B cell (primary cell): ENCODE data around the gene SCEL. TPM values are rescaled to one million over a fixed set of nuclear protein-coding genes. Genes with fewer than 3 reads are reported as not detected.

ENCODE experiments used
- ATAC-seq: fragments of 200-7000 bp; cut with Tn5 transposase; one replicate; pipeline ENCODE4 v1.10.0; 2021; ENCODE audit warnings: low read depth, mild to moderate bottlenecking, moderate number of reproducible peaks, moderate library complexity
- CTCF ChIA-PET: fragments of 350-600 bp; sonication (Branson Sonifier 250); formaldehyde crosslinking; loops from one replicate; lab custom pipeline; 2021; ENCODE audit warnings: antibody characterized with exemption, inconsistent platforms; lab: Charles Lee
- POLR2A ChIA-PET: fragments of 350-600 bp; sonication (Branson Sonifier 250); formaldehyde crosslinking; loops from one replicate; lab custom pipeline; 2021; ENCODE audit warnings: antibody characterized with exemption; lab: Charles Lee
- DNase-seq: peaks from one replicate; pipeline ENCODE4 v3.0.0; 2013
- H2AFZ ChIP-seq: 2 replicates; pipeline ENCODE4 v1.6.1; 2012; ENCODE audit warnings: mild to moderate bottlenecking, low read depth, low read length; ENCODE audit not compliant: insufficient read depth, poor library complexity, severe bottlenecking
- H3K27ac ChIP-seq, 2 donors: 1 replicate in 1 of 2; 2 replicates in 1 of 2; pipeline ENCODE4 v1.5.1; 2012 to 2013; ENCODE audit warnings: low read length in 2 of 2, mild to moderate bottlenecking in 2 of 2, moderate library complexity in 1 of 2
- H3K27me3 ChIP-seq, 4 experiments: fragments of 200-600 bp in 1 of 4; sonication (generic) in 1 of 4; replicated peaks in 1 of 4; 1 replicate in 2 of 4; 2 replicates in 2 of 4; pipeline versions ENCODE4 v1.6.1 to v1.7.0; 2013 to 2016; ENCODE audit warnings: low read length in 3 of 4, mild to moderate bottlenecking in 2 of 4, mixed read lengths in 1 of 4, moderate library complexity in 1 of 4; ENCODE audit not compliant: insufficient read depth in 4 of 4, control insufficient read depth in 3 of 4; ENCODE audit errors: control extremely low read depth in 1 of 4
- H3K36me3 ChIP-seq, 2 experiments: replicated peaks in 1 of 2; 1 replicate in 1 of 2; 2 replicates in 1 of 2; pipeline versions ENCODE4 v1.6.1 to v1.7.1; 2013; ENCODE audit warnings: low read length in 1 of 2; ENCODE audit not compliant: insufficient read depth in 2 of 2, control insufficient read depth in 1 of 2; ENCODE audit errors: control extremely low read depth in 1 of 2, extremely low read depth in 1 of 2
- H3K4me1 ChIP-seq, 2 donors: fragments of 200-600 bp in 1 of 2; sonication (generic) in 1 of 2; 1 replicate in 1 of 2; 2 replicates in 1 of 2; pipeline versions ENCODE4 v1.5.1 to v1.6.1; 2013 to 2017; ENCODE audit warnings: low read length in 2 of 2; ENCODE audit not compliant: control insufficient read depth in 2 of 2, insufficient read depth in 2 of 2
- H3K4me2 ChIP-seq: replicated peaks from 2 replicates; pipeline ENCODE3; 2012; ENCODE audit warnings: mild to moderate bottlenecking, low read depth, low read length; ENCODE audit not compliant: poor library complexity, severe bottlenecking
- H3K4me3 ChIP-seq, 5 experiments: fragments of 200-600 bp in 1 of 5; sonication (generic) in 1 of 5; 1 replicate in 3 of 5; 2 replicates in 2 of 5; pipeline versions ENCODE4 v1.5.1 to v1.7.0; 2011 to 2016; ENCODE audit warnings: low read length in 4 of 5, mild to moderate bottlenecking in 4 of 5, low read depth in 2 of 5, control low read depth in 1 of 5, moderate library complexity in 1 of 5; ENCODE audit not compliant: insufficient read depth in 1 of 5; ENCODE audit errors: control extremely low read depth in 1 of 5, extremely low read depth in 1 of 5
- H3K79me2 ChIP-seq: fragments of 200-600 bp; sonication (generic); one replicate; pipeline ENCODE4 v1.6.0; 2016; ENCODE audit warnings: low read length; ENCODE audit not compliant: control insufficient read depth, insufficient read depth
- H3K9ac ChIP-seq: fragments of 200-600 bp; sonication (generic); 2 replicates; pipeline ENCODE4 v1.6.1; 2017; ENCODE audit warnings: mild to moderate bottlenecking, low read length, moderate library complexity
- H3K9me3 ChIP-seq, 3 donors: one replicate each; pipeline versions ENCODE4 v1.6.1 to v1.7.1; 2013; ENCODE audit warnings: low read length in 2 of 3; ENCODE audit not compliant: control insufficient read depth in 2 of 3, insufficient read depth in 1 of 3; ENCODE audit errors: control extremely low read depth in 1 of 3
- H4K20me1 ChIP-seq: 2 replicates; pipeline ENCODE4 v1.6.0; 2012; ENCODE audit warnings: mild to moderate bottlenecking, low read length; ENCODE audit not compliant: insufficient read depth, control insufficient read depth, poor library complexity, severe bottlenecking
- H3K27ac Mint-ChIP-seq: one replicate; pipeline ENCODE4 v1.8.0; 2021; ENCODE audit warnings: mixed read lengths
- H3K27me3 Mint-ChIP-seq: one replicate; pipeline ENCODE4 v1.8.0; 2021; ENCODE audit warnings: mixed read lengths
- H3K4me1 Mint-ChIP-seq: one replicate; pipeline ENCODE4 v1.8.0; 2021; ENCODE audit warnings: mixed read lengths
- H3K4me3 Mint-ChIP-seq: one replicate; pipeline ENCODE4 v1.8.0; 2021; ENCODE audit warnings: mixed read lengths
- H3K9me3 Mint-ChIP-seq: one replicate; pipeline ENCODE4 v1.8.0; 2022; ENCODE audit warnings: mixed read lengths; ENCODE audit not compliant: insufficient read depth
- CTCF ChIP-seq: fragments of 200-600 bp; IDR thresholded peaks from one replicate; pipeline ENCODE4 v1.8.0; 2022; ENCODE audit warnings: antibody characterized with exemption, mild to moderate bottlenecking
- EZH2 ChIP-seq: IDR thresholded peaks from 2 replicates; pipeline ENCODE4 v1.6.1; 2012; ENCODE audit warnings: borderline replicate concordance, low read depth, mild to moderate bottlenecking, moderate library complexity, low read length; ENCODE audit not compliant: insufficient read depth, poor library complexity, severe bottlenecking
- WGBS: methylation state at CpG from one replicate; pipeline ENCODE4 v1.1.5; 2013; ENCODE audit warnings: missing lambda C conversion rate; ENCODE audit not compliant: insufficient coverage; 5-methylcytosine and 5-hydroxymethylcytosine counted together
- intact Hi-C: fragments of 100-400 bp; cut with micrococcal nuclease; formaldehyde crosslinking; loops from one replicate; pipeline ENCODE4 v1.10.0; 2022
- polyA plus RNA-seq: library from polyadenylated mRNA; depleted of rRNA; stranded (reverse); fragments of >200 nt; gene quantifications from 2 replicates; pipeline ENCODE4 v1.2.3, GENCODE V29; 2012
- total RNA-seq, 2 donors: library from RNA; stranded (reverse); fragments of 120-200 nt in 1 of 2; gene quantifications; 1 replicate in 1 of 2; 2 replicates in 1 of 2; pipeline versions ENCODE4 v1.2.3 to v1.2.4, GENCODE V29; 2013 to 2022

SCEL gene
- total and polyA plus RNA-seq, 2 donors (not counting 1 experiment from before 2014, with no cell fraction given): not detected

DNA sequence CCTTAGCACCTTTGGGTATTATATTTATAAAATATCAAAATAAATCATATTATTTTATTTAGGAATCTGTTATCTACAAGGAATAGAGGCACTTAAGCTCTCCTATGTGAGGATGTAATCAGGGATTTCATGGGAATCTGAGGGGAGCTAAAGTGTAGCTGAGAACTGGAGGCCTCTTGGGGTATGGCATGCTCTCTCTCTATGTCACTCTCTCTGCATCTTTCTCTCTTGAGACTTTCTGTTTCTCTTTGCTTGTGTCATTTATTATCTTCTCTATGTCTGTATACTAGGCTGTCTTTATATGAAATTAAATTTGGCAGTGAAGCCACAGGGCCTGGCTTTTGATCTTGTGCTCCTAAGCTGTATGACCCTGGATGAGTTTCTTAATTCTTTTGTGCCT lies 37.7 kb upstream of the SCEL start:
- Histone ChIP-seq H4K20me1 (no peaks in the 10 kb centered on the region), H3K9ac (no peak overlapping the region), H3K9me3 (no peaks in the 10 kb centered on the region), H3K27me3 (peaks cover 0 to 20% (median 2%) of the 10 kb centered on the region in 4 experiments), H3K27ac (no peak overlapping the region), H3K4me2 (no peak overlapping the region), H3K79me2 (no peaks in the 10 kb centered on the region), H3K4me3 (no peak overlapping the region), H2AFZ (no peak overlapping the region), H3K36me3 (no peaks in the 10 kb centered on the region), H3K4me1 (peaks cover 11 to 15% of the 10 kb centered on the region in 2 donors)
- DNase-seq (no peak), ATAC-seq (no peak)
- H3K27ac Mint-ChIP-seq: no peak overlapping the region
- peaks cover 11% of the 10 kb centered on the region for H3K4me1 Mint-ChIP-seq
- no peak overlapping the region for H3K4me3 Mint-ChIP-seq
- H3K27me3 Mint-ChIP-seq: peaks cover 18% of the 10 kb centered on the region
- ChIA-PET CTCF (interaction anchor here (1.0 to 1.6 kb wide), 2 partner anchors 12 to 67 kb away, joined by 3 to 4 read pairs; no protein-coding TSS in a partner anchor), POLR2A (no interaction called here)
- intact Hi-C loops: no loop called here
- no peak for TF ChIP-seq EZH2
- no peak for TF ChIP-seq CTCF
- no peaks in the 10 kb centered on the region for H3K9me3 Mint-ChIP-seq

DNA sequence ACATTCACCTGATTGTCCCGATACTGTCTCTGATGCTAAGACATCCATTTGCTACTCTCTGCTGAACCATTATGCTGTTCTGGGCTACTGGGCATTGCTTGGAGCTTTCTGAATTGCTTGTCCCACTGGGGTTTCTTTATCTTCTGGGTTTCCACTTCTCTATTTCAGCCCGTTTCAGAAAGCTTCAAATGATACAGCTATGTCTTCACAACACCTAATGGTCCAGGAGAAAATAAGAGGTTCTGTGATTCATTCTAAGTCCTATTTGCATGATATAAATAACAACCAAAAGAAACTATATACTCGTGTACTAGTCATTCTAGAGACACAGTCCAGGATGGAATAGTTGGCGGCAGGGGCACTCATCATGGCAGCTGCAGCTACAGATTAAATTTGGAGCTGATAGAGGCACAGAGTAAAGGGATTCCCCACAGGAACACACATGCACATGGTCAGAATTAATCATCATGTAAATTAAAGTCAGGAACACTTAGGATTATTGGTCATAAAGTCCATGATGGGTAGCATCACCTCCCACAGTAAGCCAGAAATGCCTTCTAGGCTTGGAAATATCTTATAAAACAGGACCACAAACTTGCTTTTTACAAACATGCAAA lies 33.3 kb upstream of the SCEL start:
- Histone ChIP-seq H2AFZ (no peak overlapping the region), H3K36me3 (no peaks in the 10 kb centered on the region), H3K4me2 (peak overlapping the region; percentile 38), H3K4me3 (no peak overlapping the region), H3K4me1 (peaks cover 23 to 27% of the 10 kb centered on the region in 2 donors), H3K9me3 (no peaks in the 10 kb centered on the region), H3K27me3 (peaks cover 0 to 20% (median 4%) of the 10 kb centered on the region in 4 experiments), H3K27ac (no peak overlapping the region), H3K79me2 (no peaks in the 10 kb centered on the region), H4K20me1 (no peaks in the 10 kb centered on the region), H3K9ac (no peak overlapping the region)
- H3K9me3 Mint-ChIP-seq: no peaks in the 10 kb centered on the region
- ChIA-PET POLR2A (interaction anchor here (0.7 to 1.2 kb wide), 2 partner anchors 9 to 175 kb away, joined by 3 to 5 read pairs; partner anchors contain the start of gene MYCBP2), CTCF (interaction anchor here (1.5 to 4.2 kb wide), 3 partner anchors 9 to 62 kb away, joined by 8 to 37 read pairs (median 11); no protein-coding TSS in a partner anchor)
- H3K27me3 Mint-ChIP-seq: peaks cover 17% of the 10 kb centered on the region
- TF ChIP-seq EZH2: no peak
- no peak for TF ChIP-seq CTCF
- H3K4me1 Mint-ChIP-seq: peaks cover 22% of the 10 kb centered on the region
- peak overlapping the region; percentile 35 for H3K4me3 Mint-ChIP-seq
- peak; percentile 46 for DNase-seq
- H3K27ac Mint-ChIP-seq: no peak overlapping the region
- intact Hi-C loops: loop anchor here (5.0 kb wide), 1 partner anchor 195 kb away; the partner anchor contains the start of gene SLAIN1
- 25% methylated on average over 1 of the region's 4 CpGs for WGBS
- ATAC-seq: peak; percentile 84
